GM12892 (cell line): ENCODE results near the gene C1QA.
"Not testable (repeated sequence)": the region's sequence is repeated elsewhere in the genome, so short reads cannot be mapped to it uniquely, and the experiment has no call there.

Source experiments
- DNase-seq: peaks from one replicate; pipeline ENCODE4 v3.0.0; 2011; ENCODE audit not compliant: insufficient read length
- FAIRE-seq: peaks from 2 replicates; lab custom pipeline; 2011; peaks lifted over from hg19 to GRCh38; lab: Jason Lieb, UNC
- POLR2A ChIP-seq: IDR thresholded peaks from 2 replicates; pipeline ENCODE4 v1.6.1; 2011; ENCODE audit warnings: low read depth, low read length, control low read depth
- POLR2AphosphoS5 ChIP-seq: IDR thresholded peaks from 2 replicates; pipeline ENCODE4 v1.6.1; 2011; ENCODE audit warnings: low read depth, low read length, control low read depth
- TAF1 ChIP-seq: IDR thresholded peaks from 2 replicates; pipeline ENCODE4 v1.6.1; 2011; ENCODE audit warnings: low read depth, mild to moderate bottlenecking, control low read depth, low read length, borderline replicate concordance

C1QA gene

DNA sequence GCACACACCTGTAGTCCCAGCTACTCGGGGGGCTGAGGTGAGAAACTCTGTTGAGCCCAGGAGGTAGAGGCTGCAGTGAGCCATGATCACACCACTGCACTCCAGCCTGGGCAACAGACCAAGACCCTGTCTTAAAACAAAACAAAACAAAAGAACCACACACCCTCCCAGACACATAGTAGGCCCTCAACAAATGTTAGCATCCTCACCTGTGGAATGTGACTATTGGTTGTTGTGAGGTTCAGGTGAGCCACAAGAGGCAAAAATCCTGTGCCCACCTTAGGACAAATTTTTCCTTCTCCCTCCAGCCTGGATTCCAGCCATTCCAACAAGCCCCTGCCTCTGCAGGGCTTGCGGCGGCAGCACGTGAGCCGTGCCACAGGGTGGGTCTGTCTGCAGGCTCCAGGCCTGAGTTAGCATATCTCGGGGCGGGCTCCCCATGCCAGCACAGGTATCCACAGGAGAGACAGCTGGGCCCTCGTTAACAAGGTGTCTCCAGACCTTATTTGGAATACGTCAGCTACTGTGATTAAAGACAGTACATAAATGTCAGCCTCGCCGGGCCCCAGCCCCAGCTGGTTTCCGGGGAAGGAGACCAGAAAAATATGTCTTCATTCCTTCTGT is 34.0 kb downstream of the C1QA start:
- TF ChIP-seq TAF1, result no peak
- no peak for TF ChIP-seq POLR2AphosphoS5
- no peak for TF ChIP-seq POLR2A
- DNase-seq, result no peak
- FAIRE-seq, result no peak

DNA sequence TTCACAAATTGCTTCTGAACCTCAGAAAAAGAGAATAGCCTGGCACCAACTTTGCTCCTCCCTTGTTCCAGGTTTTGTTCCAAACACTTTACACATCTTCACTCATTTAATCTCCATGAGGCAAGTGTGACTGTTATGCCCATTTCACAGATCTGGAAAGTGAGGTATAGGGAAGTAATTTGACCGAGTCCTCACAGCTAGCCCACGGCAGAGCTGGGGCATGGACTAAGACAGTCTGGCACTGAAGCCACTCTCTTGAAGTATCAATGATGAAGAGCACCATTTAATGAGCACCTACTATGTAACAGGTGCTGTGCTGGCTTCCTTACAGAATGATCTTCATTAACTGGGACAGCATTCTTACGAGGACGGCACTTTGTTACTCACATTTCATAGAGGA is 35.6 kb downstream of the C1QA start:
- DNase-seq, result no peak
- FAIRE-seq, result no peak
- TF ChIP-seq POLR2AphosphoS5, result no peak
- TF ChIP-seq TAF1, result no peak
- TF ChIP-seq POLR2A, result no peak

DNA sequence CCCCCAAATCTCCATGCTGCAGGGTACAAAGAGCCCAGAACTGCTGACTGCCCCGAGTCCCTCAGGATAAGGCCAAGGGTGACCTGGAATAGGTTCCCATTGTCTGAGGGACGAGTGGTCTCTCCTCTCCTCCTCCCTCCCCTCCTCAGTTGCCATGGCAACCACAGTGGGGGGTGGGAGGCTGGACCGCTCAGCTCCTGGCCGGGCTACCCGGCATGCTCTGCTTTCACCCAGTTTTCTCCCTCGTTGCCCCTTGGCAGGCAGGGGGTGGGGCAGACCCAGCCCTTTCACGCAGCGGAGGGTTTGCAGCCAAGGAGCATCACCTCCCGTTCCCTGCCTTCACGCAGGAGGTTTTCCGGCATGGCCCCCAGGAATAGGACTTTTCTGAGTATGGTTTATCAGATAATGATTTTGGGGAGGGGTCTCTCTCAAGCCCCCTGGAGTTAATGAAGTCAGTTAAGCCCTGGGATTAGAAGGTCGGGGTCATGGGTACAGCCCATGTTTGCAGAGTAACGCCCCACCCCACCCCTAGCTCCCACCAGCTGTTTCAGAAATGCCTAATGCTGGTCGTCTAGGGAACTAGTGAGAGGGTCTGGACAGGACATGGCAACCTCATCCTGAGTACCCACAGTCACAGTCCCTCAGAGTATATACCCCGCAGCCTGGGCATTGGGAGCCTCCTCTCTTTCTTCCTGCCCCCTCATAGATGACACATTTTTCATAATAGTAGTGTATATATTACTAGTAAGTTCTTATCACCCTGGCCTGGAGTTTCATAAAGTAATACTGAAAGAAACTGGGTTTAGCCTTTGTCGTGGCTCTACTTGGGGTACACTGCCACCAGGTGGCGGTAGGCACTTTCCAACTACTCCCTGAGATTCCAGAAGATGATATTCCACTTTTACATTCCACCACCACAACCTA is 37.3 kb downstream of the C1QA start:
- TF ChIP-seq POLR2A, result no peak
- TF ChIP-seq POLR2AphosphoS5, result no peak
- no peak for TF ChIP-seq TAF1
- DNase-seq, result no peak
- FAIRE-seq, result peak; percentile 60

DNA sequence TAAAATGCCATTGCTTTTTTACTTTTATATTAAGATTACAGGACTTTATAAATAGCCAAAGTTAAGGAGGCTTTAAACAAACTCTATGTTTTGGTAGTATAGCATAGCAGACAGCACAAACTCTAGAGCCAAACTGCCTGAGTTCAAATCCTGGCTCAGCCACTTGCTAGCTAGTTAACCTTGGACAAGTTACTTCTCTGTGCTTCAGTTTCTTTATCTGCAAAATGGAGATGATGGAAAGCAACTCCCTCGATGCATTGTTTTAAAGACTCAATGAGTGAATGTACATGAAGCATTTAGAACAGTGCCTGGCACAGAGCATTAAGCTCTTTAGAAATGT is 38.0 kb downstream of the C1QA start:
- FAIRE-seq (no peak), DNase-seq (no peak)
- no peak for TF ChIP-seq TAF1
- TF ChIP-seq POLR2AphosphoS5, result no peak
- no peak for TF ChIP-seq POLR2A

DNA sequence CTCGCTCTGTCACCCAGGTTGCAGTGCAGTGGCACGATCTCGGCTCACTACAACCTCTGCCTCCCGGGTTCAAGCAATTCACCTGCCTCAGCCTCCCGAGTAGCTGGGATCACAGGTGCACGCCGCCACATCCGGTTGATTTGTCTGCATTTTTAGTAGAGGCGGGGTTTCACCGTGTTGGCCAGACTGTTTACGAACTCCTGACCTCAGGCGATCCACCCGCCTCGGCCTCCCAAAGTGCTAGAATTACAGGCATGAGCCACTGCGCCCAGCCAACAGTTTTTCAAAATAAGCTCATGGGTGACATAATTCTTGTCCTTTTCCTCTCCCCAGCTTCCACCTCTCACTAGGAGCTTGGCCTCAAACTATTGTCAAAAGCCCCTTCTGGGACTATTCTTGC is 39.7 kb downstream of the C1QA start:
- not testable (repeated sequence) for DNase-seq, FAIRE-seq

DNA sequence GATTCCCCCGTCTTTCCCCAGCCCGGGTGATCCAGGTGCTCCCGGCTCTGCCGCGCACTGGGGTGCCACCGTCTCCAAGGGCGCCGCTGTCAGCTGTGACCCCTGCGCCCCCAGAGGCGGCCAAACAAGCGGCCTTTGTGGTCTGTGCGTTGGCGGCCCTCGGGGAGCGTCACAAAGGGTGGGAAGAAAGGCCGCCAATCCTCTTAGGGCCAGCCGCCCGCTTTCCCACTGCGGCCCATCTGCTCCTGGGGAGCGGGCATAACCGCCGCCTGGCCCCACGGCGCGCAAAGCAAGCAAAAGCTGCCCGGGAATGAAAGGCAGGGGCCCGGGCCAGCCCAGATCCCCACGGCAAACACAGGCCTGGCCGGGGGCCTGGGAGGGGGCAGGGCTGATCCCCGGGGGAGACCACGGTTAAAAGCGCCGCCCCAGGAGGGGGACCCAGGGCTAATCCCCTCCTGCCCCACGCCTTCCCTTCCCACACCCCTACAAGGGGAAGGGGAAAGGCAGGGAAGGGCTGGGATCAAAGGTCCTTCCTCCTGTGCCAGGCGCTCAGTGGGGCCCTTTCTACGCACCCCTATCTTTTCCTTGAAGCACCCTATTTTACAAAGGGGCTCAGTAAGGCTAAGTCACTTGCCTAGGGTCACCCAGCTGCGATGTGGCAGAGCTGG is 40.6 kb downstream of the C1QA start:
- FAIRE-seq (no peak), DNase-seq (no peak)
- TF ChIP-seq POLR2AphosphoS5 (no peak), POLR2A (no peak), TAF1 (no peak)

DNA sequence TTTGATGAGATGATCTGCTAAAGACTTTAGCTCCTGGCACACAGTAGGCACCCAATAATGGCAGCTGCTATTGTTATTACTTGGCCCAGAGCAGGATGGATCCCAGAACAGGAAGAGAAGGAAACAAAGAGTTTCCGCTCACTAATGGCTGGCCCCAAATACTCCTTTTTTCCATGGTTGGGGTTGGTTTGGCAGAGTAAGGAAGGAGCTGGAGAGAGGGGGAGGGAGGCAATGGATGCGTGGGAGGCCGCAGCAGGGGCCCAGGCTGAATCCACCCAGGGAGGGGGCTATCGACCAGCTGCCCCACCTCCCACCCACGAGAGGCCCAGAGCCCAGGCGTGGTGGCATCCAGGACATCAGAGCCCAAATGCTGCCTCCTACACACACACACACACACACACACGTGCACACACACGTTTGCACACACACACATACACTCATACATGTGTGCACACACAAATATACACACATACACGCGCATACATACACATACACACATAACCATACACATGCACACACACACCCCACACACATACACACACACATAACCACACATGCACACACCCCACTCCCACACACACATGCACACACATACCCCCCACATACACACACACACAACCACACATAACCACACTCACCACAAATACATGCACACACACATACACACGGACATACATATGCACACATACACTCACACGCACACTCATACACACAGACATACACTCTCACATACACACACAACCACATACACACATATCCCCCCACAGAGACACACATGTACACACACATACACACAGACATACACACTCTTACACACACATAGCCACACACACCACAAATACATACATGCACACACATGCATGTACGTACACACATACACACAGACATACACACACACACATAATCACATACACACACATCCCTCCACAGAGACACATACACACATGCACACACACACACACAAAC is 41.8 kb downstream of the C1QA start:
- no peak for FAIRE-seq
- TF ChIP-seq POLR2A, result no peak
- no peak for TF ChIP-seq POLR2AphosphoS5
- no peak for TF ChIP-seq TAF1
- no peak for DNase-seq

DNA sequence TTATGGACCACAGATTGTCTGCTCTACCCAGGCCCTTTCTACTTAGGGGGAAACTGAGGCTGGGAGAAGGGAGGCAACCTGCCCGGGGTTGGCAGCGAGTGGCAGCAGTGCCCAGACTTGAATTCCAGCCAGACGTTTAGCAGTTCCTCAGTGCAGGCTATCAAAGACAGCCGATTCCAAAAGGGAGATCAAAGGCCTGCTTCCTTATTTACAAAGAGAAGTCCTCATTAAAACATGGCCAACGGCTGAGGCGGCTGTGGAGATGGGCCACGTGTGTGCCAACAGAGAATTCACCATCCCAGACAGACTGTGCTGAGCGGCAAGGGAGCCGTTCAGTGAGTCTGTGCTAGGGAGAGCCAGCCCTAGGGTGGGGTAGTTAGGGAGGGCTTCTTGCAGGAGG is 44.3 kb downstream of the C1QA start:
- DNase-seq (no peak), FAIRE-seq (no peak)
- TF ChIP-seq POLR2AphosphoS5 (no peak), POLR2A (no peak)

DNA sequence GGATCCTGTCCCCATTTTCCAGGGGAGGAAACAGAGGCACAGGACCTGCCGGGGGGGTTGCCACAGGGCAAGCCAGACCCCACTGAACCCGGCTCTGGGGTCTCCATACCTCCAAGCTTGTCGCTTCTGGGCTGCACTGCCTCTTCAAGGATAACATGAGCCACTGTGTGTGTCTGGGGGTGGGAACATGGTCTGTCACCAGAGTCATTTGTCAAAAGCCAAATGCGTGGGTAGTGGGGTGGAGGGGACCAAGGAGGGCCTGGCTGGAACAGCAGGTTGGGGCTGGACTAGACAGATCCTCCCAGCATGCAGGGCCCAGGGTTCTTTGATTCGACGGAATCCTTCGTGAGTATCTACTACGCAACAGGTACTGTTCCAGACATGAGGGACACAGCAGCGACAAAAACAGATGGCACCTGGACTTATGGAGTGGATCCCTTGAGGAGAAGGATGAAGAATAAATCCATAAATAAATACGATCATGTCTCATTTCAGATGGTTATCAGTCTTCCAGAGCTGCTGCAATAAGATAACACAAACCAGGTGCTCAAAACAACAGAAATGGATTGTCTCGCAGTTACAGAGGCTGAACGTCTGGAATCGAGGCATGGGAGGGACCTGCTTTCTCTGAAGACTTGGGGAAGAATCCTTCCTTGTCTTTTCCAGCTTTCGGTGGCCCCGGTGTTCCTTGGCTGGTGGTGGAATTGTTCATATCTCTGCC is 45.3 kb downstream of the C1QA start:
- DNase-seq, result no peak
- TF ChIP-seq TAF1 (no peak), POLR2AphosphoS5 (no peak), POLR2A (no peak)
- FAIRE-seq, result no peak

DNA sequence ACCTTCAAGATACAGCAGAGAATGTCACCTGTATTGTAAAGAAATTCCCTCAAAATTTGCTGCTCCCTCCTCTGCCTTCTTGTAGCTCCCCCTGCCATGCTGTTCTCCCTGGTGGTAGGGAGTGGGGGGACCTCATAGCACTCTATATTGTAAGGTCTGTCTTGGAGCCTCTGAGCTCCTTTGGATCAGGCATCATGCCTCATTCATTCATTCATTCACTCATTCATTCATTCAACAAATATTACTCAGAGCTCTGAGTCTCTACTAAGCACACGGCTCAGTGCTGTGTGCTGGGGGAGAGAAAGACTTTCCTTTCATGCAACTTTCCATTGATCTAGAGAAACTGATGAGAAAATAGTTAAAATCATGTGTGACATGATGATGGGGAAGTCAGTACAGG is 47.1 kb downstream of the C1QA start:
- DNase-seq (no peak), FAIRE-seq (no peak)
- no peak for TF ChIP-seq POLR2AphosphoS5
- no peak for TF ChIP-seq TAF1
- TF ChIP-seq POLR2A, result no peak

DNA sequence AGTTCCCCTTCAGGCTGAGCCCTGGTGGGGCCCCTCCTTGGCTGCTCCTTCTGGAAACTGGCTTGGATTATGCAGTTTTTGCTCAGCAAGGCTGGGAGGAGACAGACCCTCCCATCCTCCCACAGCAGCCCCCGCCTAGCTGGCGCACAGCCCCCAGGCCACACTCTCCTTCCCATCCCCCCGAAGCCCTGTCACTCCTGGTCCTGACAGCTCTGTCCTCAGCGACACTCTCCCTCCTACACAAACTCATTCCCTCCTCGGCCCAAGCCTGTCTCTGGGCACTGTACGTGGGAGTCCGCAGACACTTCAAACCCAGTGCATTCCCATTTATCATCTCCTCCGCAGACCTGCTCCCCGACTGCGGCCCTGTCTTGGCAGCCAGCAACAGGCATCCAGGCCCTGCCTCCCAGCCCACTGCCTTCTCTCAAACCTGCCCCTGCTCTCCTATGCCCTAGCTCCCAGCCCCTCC is 49.2 kb downstream of the C1QA start:
- no peak for TF ChIP-seq POLR2AphosphoS5
- TF ChIP-seq POLR2A, result no peak
- no peak for TF ChIP-seq TAF1
- no peak for DNase-seq
- FAIRE-seq, result no peak
